H9 (cell line): ENCODE measurements around the gene TFB1M. TPM values are rescaled to one million over a fixed set of nuclear protein-coding genes. Genes with fewer than 3 reads are reported as not detected.
"Not testable (repeated sequence)": the region's sequence is repeated elsewhere in the genome, so short reads cannot be mapped to it uniquely, and the experiment has no call there.

ENCODE experiments used
- DNase-seq: peaks from one replicate; pipeline ENCODE4 v3.0.0-alpha.2; 2017
- H2AFZ ChIP-seq: one replicate; pipeline ENCODE4 v1.6.1; 2013; ENCODE audit warnings: mild to moderate bottlenecking, low read length, control low read depth, moderate library complexity
- H2AK5ac ChIP-seq: 2 replicates; pipeline ENCODE4 v1.6.1; 2013; ENCODE audit warnings: low read length, control low read depth, mixed read lengths; ENCODE audit not compliant: insufficient read length
- H2BK120ac ChIP-seq: one replicate; pipeline ENCODE4 v1.6.1; 2013; ENCODE audit warnings: low read depth, mild to moderate bottlenecking, low read length, control low read depth, inconsistent platforms; ENCODE audit not compliant: poor library complexity, severe bottlenecking
- H2BK12ac ChIP-seq: 2 replicates; pipeline ENCODE4 v1.6.1; 2013; ENCODE audit warnings: low read length, control low read depth, mixed read lengths, low read depth; ENCODE audit not compliant: insufficient read length
- H2BK15ac ChIP-seq: 2 replicates; pipeline ENCODE4 v1.6.1; 2013; ENCODE audit warnings: low read depth, low read length, control low read depth
- H2BK20ac ChIP-seq: one replicate; pipeline ENCODE4 v1.6.1; 2013; ENCODE audit warnings: low read depth, mild to moderate bottlenecking, low read length, control low read depth, inconsistent platforms; ENCODE audit not compliant: poor library complexity, severe bottlenecking
- H2BK5ac ChIP-seq: 2 replicates; pipeline ENCODE4 v1.6.1; 2013; ENCODE audit warnings: low read length, control low read depth, mixed read lengths; ENCODE audit not compliant: insufficient read length
- H3K14ac ChIP-seq: 2 replicates; pipeline ENCODE4 v1.6.1; 2013; ENCODE audit warnings: low read length, control low read depth; ENCODE audit not compliant: insufficient read depth
- H3K18ac ChIP-seq: 2 replicates; pipeline ENCODE4 v1.6.1; 2013; ENCODE audit warnings: low read depth, mild to moderate bottlenecking, mixed read lengths, low read length, control low read depth; ENCODE audit not compliant: insufficient read length
- H3K23ac ChIP-seq: 2 replicates; pipeline ENCODE4 v1.6.1; 2013; ENCODE audit warnings: low read length, control low read depth, mixed read lengths, low read depth; ENCODE audit not compliant: insufficient read length
- H3K23me2 ChIP-seq: 2 replicates; pipeline ENCODE4 v1.6.1; 2013; ENCODE audit warnings: low read depth, mild to moderate bottlenecking, mixed read lengths, low read length, control low read depth; ENCODE audit not compliant: insufficient read length, poor library complexity, severe bottlenecking
- H3K27ac ChIP-seq: 2 replicates; pipeline ENCODE4 v1.5.1; 2013; ENCODE audit warnings: low read length, control low read depth, mixed read lengths, low read depth; ENCODE audit not compliant: insufficient read length
- H3K27me3 ChIP-seq: 2 replicates; pipeline ENCODE4 v1.6.1; 2013; ENCODE audit warnings: low read length, control low read depth, inconsistent platforms; ENCODE audit not compliant: insufficient read depth
- H3K4ac ChIP-seq: 2 replicates; pipeline ENCODE4 v1.6.1; 2013; ENCODE audit warnings: low read depth, mild to moderate bottlenecking, control low read depth, inconsistent platforms, low read length, moderate library complexity
- H3K4me1 ChIP-seq: 2 replicates; pipeline ENCODE4 v1.6.1; 2013; ENCODE audit warnings: low read length, control low read depth, inconsistent platforms; ENCODE audit not compliant: insufficient read depth
- H3K4me2 ChIP-seq: 2 replicates; pipeline ENCODE4 v1.6.1; 2013; ENCODE audit warnings: low read length, control low read depth, mixed read lengths; ENCODE audit not compliant: insufficient read length, insufficient read depth
- H3K56ac ChIP-seq: 2 replicates; pipeline ENCODE4 v1.6.1; 2013; ENCODE audit warnings: low read depth, mild to moderate bottlenecking, mixed read lengths, low read length, control low read depth; ENCODE audit not compliant: insufficient read length
- H3K79me1 ChIP-seq: 2 replicates; pipeline ENCODE4 v1.6.1; 2013; ENCODE audit warnings: low read depth, mild to moderate bottlenecking, moderate library complexity, low read length, control low read depth, inconsistent platforms; ENCODE audit not compliant: insufficient read depth, poor library complexity, severe bottlenecking
- H3K79me2 ChIP-seq: 2 replicates; pipeline ENCODE4 v1.6.1; 2013; ENCODE audit warnings: low read length, control low read depth, inconsistent platforms; ENCODE audit not compliant: insufficient read depth
- H3K9ac ChIP-seq: 2 replicates; pipeline ENCODE4 v1.6.1; 2013; ENCODE audit warnings: low read length, control low read depth, mixed read lengths; ENCODE audit not compliant: insufficient read length; ENCODE audit errors: extremely low read depth
- H3K9me3 ChIP-seq: one replicate; pipeline ENCODE4 v1.6.1; 2013; ENCODE audit warnings: low read depth, low read length, inconsistent platforms; ENCODE audit not compliant: control insufficient read depth
- H3T11ph ChIP-seq: one replicate; pipeline ENCODE4 v1.6.1; 2013; ENCODE audit warnings: mild to moderate bottlenecking, low read length, control low read depth, inconsistent platforms
- H4K20me1 ChIP-seq: one replicate; pipeline ENCODE4 v1.6.1; 2013; ENCODE audit not compliant: control insufficient read depth, insufficient read length, insufficient read depth
- H4K5ac ChIP-seq: 2 replicates; pipeline ENCODE4 v1.6.1; 2013; ENCODE audit warnings: low read depth, mild to moderate bottlenecking, mixed read lengths, low read length, control low read depth; ENCODE audit not compliant: insufficient read length
- H4K8ac ChIP-seq: replicated peaks from 2 replicates; pipeline ENCODE4 v1.6.1; 2013; ENCODE audit warnings: low read length, control low read depth, mixed read lengths, low read depth; ENCODE audit not compliant: insufficient read length
- H4K91ac ChIP-seq: 2 replicates; pipeline ENCODE4 v1.6.1; 2013; ENCODE audit warnings: low read depth, mild to moderate bottlenecking, moderate library complexity, mixed read lengths, low read length, control low read depth; ENCODE audit not compliant: insufficient read length
- H3K27ac Mint-ChIP-seq, 3 experiments: 2 replicates in 2 of 3; 3 replicates in 1 of 3; pipeline ENCODE4 v1.8.0; 2020 to 2021; ENCODE audit warnings: mixed read lengths in 3 of 3, mild to moderate bottlenecking in 1 of 3, moderate library complexity in 1 of 3
- H3K27me3 Mint-ChIP-seq: 2 replicates; pipeline ENCODE4 v1.8.0; 2021; ENCODE audit warnings: low read depth, mild to moderate bottlenecking, moderate library complexity, mixed read lengths
- H3K36me3 Mint-ChIP-seq, 3 experiments: 2 replicates in 2 of 3; 3 replicates in 1 of 3; pipeline ENCODE4 v1.8.0; 2020 to 2021; ENCODE audit warnings: low read depth in 3 of 3, mixed read lengths in 3 of 3; ENCODE audit not compliant: insufficient read depth in 1 of 3
- H3K4me1 Mint-ChIP-seq, 2 experiments: 2 replicates each; pipeline ENCODE4 v1.8.0; 2020; ENCODE audit warnings: mixed read lengths in 2 of 2
- H3K4me3 Mint-ChIP-seq, 2 experiments: 2 replicates in 1 of 2; 3 replicates in 1 of 2; pipeline ENCODE4 v1.8.0; 2020 to 2021; ENCODE audit warnings: mild to moderate bottlenecking in 2 of 2, mixed read lengths in 2 of 2, moderate library complexity in 1 of 2
- H3K9me3 Mint-ChIP-seq, 2 experiments: 2 replicates in 1 of 2; 3 replicates in 1 of 2; pipeline ENCODE4 v1.8.0; 2020; ENCODE audit warnings: mild to moderate bottlenecking in 2 of 2, mixed read lengths in 2 of 2, moderate library complexity in 1 of 2
- WGBS: extraction: QIAGEN DNeasy Blood & Tissue Kit; methylation state at CpG from one replicate; pipeline ENCODE4 v1.1.7; 2013; ENCODE audit warnings: missing lambda C conversion rate, low lambda C conversion rate, mixed read lengths; ENCODE audit not compliant: insufficient read length; ENCODE audit errors: extremely low coverage; 5-methylcytosine and 5-hydroxymethylcytosine counted together
- total RNA-seq: library from RNA; stranded (reverse); gene quantifications from 2 replicates; pipeline ENCODE4 v1.2.1, GENCODE V29; 2021
- TF ChIP-seq, protein P1 (sequence below): fragments of 200-600 bp; sonication (generic); conservative IDR thresholded peaks from 3 replicates; pipeline ENCODE4 v1.8.0; 2021; ENCODE audit warnings: antibody characterized with exemption, mild to moderate bottlenecking

The TFB1M gene
- total RNA-seq, 1 experiment from 2014 or later: 28.6 TPM

DNA sequence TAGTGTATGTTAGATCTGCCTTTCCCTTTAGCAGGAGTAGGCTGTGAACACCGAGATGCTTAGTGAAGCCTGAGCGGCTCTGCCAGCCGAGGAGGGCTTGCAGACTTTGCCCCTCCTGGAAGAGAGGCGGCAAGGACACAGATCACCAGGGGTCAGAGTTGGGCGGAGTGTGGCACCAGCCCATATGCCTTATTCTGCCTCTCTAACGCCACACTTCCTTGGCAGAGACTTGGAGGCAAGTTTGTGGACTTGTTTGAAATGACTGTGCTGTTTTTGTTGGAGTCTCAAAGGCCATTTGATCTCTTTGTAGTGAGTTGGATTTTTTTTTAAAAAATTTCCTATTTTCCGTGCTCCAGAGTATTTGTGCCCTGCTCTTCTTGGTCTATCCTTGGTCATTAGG lies 95.0 kb downstream of the TFB1M start:
- no CpG with 5 or more reads among the region's 7 CpGs for WGBS
- H3K27me3 Mint-ChIP-seq: no peaks in the 10 kb centered on the region

DNA sequence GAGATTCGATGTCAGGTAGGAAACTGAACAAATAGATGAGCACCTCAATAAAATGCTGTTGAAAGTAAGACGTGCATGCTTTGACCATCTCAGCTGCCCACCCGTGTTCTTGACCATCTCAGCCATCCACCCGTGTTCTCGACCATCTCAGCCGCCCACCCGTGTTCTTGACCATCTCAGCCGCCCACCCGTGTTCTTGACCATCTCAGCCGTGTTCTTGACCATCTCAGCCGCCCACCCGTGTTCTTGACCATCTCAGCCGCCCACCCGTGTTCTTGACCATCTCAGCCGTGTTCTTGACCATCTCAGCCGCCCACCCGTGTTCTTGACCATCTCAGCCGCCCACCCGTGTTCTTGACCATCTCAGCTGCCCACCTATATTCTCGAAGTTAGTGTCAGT lies 95.6 kb downstream of the TFB1M start:
- not testable (repeated sequence) for H3T11ph ChIP-seq, H3K14ac ChIP-seq, H4K5ac ChIP-seq, H3K36me3 Mint-ChIP-seq, H2BK20ac ChIP-seq, H3K23ac ChIP-seq, H2AK5ac ChIP-seq, H3K27ac Mint-ChIP-seq, H3K27me3 Mint-ChIP-seq, H3K4me1 ChIP-seq, H3K23me2 ChIP-seq, H3K27me3 ChIP-seq, H3K4me3 Mint-ChIP-seq, H4K8ac ChIP-seq, H2AFZ ChIP-seq, H3K27ac ChIP-seq, H2BK12ac ChIP-seq, H3K79me2 ChIP-seq, H2BK15ac ChIP-seq, H4K20me1 ChIP-seq, DNase-seq, H3K9me3 ChIP-seq, H3K9ac ChIP-seq, H2BK5ac ChIP-seq, H3K4me2 ChIP-seq, H4K91ac ChIP-seq, H2BK120ac ChIP-seq, H3K4ac ChIP-seq, H3K79me1 ChIP-seq, H3K56ac ChIP-seq, H3K9me3 Mint-ChIP-seq, H3K18ac ChIP-seq
- H3K4me1 Mint-ChIP-seq: peaks cover 10 to 14% of the 10 kb centered on the region in 2 experiments
- WGBS: no CpG with 5 or more reads among the region's 20 CpGs

More for the DNA sequence above, 95.0 kb downstream of the TFB1M start:
- Mint-ChIP-seq H3K4me3 (no peak overlapping the region), H3K36me3 (peaks cover 0 to 9% (median 4%) of the 10 kb centered on the region in 3 experiments; a peak in 3 of 7 replicates), H3K4me1 (peaks cover 14 to 16% of the 10 kb centered on the region in 2 experiments), H3K27ac (peak overlapping the region in 1 of 3 experiments; percentile 49; a peak in 1 of 7 replicates), H3K9me3 (no peaks in the 10 kb centered on the region)
- no peak for DNase-seq
- no peak overlapping the region for H3K4me2 ChIP-seq
- H3K4ac ChIP-seq: no peak overlapping the region
- H4K91ac ChIP-seq: no peak overlapping the region
- H2BK12ac ChIP-seq: no peak overlapping the region
- H3K14ac ChIP-seq: no peak overlapping the region
- no peaks in the 10 kb centered on the region for H3K9me3 ChIP-seq
- H2AFZ ChIP-seq: no peak overlapping the region
- no peak overlapping the region for H3K56ac ChIP-seq
- H2BK15ac ChIP-seq: no peak overlapping the region
- H3K79me1 ChIP-seq: no peaks in the 10 kb centered on the region
- H2BK5ac ChIP-seq: no peak overlapping the region
- no peak overlapping the region for H3K9ac ChIP-seq
- H2BK20ac ChIP-seq: no peak overlapping the region
- H4K20me1 ChIP-seq: no peaks in the 10 kb centered on the region
- H3K23me2 ChIP-seq: no peaks in the 10 kb centered on the region
- no peak overlapping the region for H3T11ph ChIP-seq
- no peak overlapping the region for H4K5ac ChIP-seq
- no peaks in the 10 kb centered on the region for H3K4me1 ChIP-seq
- no peak overlapping the region for H2BK120ac ChIP-seq
- no peak overlapping the region for H3K18ac ChIP-seq
- H3K27ac ChIP-seq: no peak overlapping the region
- H3K23ac ChIP-seq: no peak overlapping the region
- H3K79me2 ChIP-seq: no peaks in the 10 kb centered on the region
- no peak overlapping the region for H2AK5ac ChIP-seq
- H3K27me3 ChIP-seq: no peaks in the 10 kb centered on the region
- no peak overlapping the region for H4K8ac ChIP-seq
- TF ChIP-seq, protein P1, sequence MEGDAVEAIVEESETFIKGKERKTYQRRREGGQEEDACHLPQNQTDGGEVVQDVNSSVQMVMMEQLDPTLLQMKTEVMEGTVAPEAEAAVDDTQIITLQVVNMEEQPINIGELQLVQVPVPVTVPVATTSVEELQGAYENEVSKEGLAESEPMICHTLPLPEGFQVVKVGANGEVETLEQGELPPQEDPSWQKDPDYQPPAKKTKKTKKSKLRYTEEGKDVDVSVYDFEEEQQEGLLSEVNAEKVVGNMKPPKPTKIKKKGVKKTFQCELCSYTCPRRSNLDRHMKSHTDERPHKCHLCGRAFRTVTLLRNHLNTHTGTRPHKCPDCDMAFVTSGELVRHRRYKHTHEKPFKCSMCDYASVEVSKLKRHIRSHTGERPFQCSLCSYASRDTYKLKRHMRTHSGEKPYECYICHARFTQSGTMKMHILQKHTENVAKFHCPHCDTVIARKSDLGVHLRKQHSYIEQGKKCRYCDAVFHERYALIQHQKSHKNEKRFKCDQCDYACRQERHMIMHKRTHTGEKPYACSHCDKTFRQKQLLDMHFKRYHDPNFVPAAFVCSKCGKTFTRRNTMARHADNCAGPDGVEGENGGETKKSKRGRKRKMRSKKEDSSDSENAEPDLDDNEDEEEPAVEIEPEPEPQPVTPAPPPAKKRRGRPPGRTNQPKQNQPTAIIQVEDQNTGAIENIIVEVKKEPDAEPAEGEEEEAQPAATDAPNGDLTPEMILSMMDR: no peak
